LNCAP (cell line): ENCODE data around the gene BABAM2.

Source experiments
- CTCF ChIP-seq: fragments of 450-650 bp; IDR thresholded peaks from 2 replicates; pipeline ENCODE4 v1.5.1; 2017; ENCODE audit warnings: mild to moderate bottlenecking

The BABAM2 gene

GRCh38 chr2:28359222-28360057 is 468.9 kb downstream of the BABAM2 start:
- no peak for TF ChIP-seq CTCF

- no peak for TF ChIP-seq CTCF
Observed at GRCh38 chr2:28360058-28360717, 469.7 kb downstream of the BABAM2 start.

GRCh38 chr2:28360718-28361293 is 470.3 kb downstream of the BABAM2 start:
- no peak for TF ChIP-seq CTCF

GRCh38 chr2:28361991-28362710 is 471.6 kb downstream of the BABAM2 start:
- TF ChIP-seq CTCF = no peak

- no peak for TF ChIP-seq CTCF
Observed at GRCh38 chr2:28362991-28363521, 472.5 kb downstream of the BABAM2 start.

- TF ChIP-seq CTCF = no peak
Observed at GRCh38 chr2:28363686-28364280, 473.3 kb downstream of the BABAM2 start.

- TF ChIP-seq CTCF = no peak
Observed at GRCh38 chr2:28364610-28365009, 474.1 kb downstream of the BABAM2 start.
